Measurements from ENCODE around the gene STRN3. TPM values are rescaled to one million over a fixed set of nuclear protein-coding genes. Genes with fewer than 3 reads are reported as not detected.
A peak's percentile ranks its signal among the peaks of the same experiment; 100 is the strongest.

Gene STRN3
- polyA plus RNA-seq, 1 donor, result 36.6 TPM

DNA sequence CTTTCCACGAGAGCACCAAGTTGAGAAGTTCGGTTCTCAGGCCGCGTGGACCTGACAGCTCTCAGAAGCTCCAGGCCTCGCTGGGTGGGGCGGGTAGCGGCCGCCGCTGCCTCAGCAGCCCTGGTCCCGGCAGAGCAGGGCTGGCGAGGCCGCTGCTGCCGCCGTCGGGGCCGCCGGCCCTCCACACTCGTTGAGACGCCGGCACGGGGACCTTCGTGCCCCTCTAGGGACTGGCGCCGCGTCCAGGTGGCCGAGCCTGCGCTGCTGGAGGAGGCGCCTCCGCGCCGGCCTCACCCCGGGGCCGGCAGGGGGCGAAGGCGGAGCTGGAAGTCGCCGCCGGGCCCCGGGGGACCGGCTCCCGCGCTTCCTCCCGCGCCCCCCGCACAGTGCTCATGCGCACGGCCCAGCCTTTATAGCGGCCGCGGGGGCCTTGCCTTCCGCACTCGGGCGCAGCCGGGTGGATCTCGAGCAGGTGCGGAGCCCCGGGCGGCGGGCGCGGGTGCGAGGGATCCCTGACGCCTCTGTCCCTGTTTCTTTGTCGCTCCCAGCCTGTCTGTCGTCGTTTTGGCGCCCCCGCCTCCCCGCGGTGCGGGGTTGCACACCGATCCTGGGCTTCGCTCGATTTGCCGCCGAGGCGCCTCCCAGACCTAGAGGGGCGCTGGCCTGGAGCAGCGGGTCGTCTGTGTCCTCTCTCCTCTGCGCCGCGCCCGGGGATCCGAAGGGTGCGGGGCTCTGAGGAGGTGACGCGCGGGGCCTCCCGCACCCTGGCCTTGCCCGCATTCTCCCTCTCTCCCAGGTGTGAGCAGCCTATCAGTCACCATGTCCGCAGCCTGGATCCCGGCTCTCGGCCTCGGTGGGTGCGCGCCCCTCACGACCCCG lies 151.8 kb downstream of the STRN3 start, which contains the start of gene COCH:
TSS of gene COCH (plus strand) at position 440 of the 879 bp plus-strand sequence. CDS start at position 820, 380 bp downstream.
- Histone ChIP-seq H3K4me1 (ENCODE audit: control insufficient read depth, insufficient read depth, low read length) (peaks cover 9% of the 10 kb centered on the region), H3K36me3 (ENCODE audit: control insufficient read depth, insufficient read depth, low read length) (no peaks in the 10 kb centered on the region), H3K27ac (ENCODE audit: low read length) (no peak within 1 kb of the TSS), H3K9me3 (ENCODE audit: control insufficient read depth, low read depth, low read length) (peaks cover 9% of the 10 kb centered on the region), H3K27me3 (ENCODE audit: control insufficient read depth, insufficient read depth, low read length) (peaks cover 54% of the 10 kb centered on the region), H3K4me3 (ENCODE audit: low read length) (peak within 1 kb of the TSS; percentile 43)
- no CpG with 5 or more reads among the region's 99 CpGs for WGBS (ENCODE audit: insufficient coverage, low lambda C conversion rate)
- DNase-seq, result peak; percentile 15 to 54

DNA sequence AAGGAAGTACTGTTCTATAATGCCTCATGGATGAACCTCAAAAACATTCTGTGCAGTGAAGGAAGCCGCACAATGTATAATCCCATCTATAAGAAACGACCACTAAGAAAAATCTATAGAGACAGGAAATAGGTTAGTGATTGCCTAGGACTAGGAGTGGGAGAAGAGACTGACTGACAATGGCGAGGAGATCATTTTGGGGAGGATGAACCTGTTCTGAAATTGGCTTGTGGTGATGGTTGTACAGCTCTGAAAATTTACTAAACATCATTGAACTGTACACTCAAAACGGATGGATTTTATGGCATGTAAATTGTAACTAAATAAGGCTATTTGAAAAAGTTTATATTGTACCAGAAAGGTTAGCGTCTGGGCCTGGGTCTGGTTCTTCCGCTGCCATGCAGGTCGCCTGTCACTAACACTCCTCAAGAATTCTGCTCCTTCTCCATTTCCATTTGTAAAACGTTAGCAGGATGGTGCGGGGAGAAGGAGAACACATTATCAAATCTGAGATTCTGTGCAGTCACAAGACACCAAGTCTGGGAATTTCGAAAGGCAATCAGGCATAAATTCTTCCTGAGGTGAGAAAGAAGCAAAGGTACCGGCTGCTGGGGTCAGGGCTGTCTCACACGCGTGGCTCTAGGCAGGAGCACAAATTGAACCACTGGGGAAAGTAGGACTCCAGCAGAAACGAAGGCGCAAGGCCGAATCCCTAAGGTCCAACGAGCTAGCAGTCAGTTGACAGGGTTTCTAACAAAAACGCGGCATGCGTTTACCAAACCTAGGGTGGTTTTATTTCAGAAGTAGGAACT lies 152.7 kb downstream of the STRN3 start:
- peaks cover 9% of the 10 kb centered on the region for H3K4me1 ChIP-seq (ENCODE audit: control insufficient read depth, insufficient read depth, low read length)
- peaks cover 54% of the 10 kb centered on the region for H3K27me3 ChIP-seq (ENCODE audit: control insufficient read depth, insufficient read depth, low read length)
- H3K4me3 ChIP-seq (ENCODE audit: low read length), result no peak overlapping the region
- H3K27ac ChIP-seq (ENCODE audit: low read length), result no peak overlapping the region
- H3K9me3 ChIP-seq (ENCODE audit: control insufficient read depth, low read depth, low read length), result peaks cover 9% of the 10 kb centered on the region
- no peaks in the 10 kb centered on the region for H3K36me3 ChIP-seq (ENCODE audit: control insufficient read depth, insufficient read depth, low read length)
- no peak for DNase-seq
- 100% methylated on average over 1 of the region's 20 CpGs for WGBS (ENCODE audit: insufficient coverage, low lambda C conversion rate)

DNA sequence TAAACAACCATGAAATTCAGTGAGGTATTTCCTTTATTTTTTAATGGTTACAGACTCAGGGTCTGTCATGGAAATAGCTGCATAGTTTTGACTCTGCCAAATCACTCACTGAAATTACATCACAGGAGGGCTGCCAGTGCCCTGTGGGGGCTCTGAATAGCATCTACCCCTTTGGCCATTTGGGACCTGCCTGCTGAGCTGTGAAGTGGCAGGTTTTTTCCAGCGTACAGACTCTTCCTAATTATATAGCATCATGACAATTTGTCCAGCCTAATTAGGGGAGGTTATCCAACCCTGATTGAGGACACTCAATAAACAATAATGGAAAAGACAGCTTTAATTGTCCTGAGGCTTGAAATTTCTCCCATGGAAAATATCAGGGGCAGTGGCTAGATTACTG lies 153.6 kb downstream of the STRN3 start:
- DNase-seq, result no peak
- Histone ChIP-seq H3K36me3 (ENCODE audit: control insufficient read depth, insufficient read depth, low read length) (no peaks in the 10 kb centered on the region), H3K4me3 (ENCODE audit: low read length) (no peak overlapping the region), H3K9me3 (ENCODE audit: control insufficient read depth, low read depth, low read length) (peaks cover 9% of the 10 kb centered on the region), H3K27me3 (ENCODE audit: control insufficient read depth, insufficient read depth, low read length) (peaks cover 55% of the 10 kb centered on the region), H3K27ac (ENCODE audit: low read length) (no peak overlapping the region), H3K4me1 (ENCODE audit: control insufficient read depth, insufficient read depth, low read length) (peaks cover 9% of the 10 kb centered on the region)
- no CpG with 5 or more reads among the region's 1 CpG for WGBS (ENCODE audit: insufficient coverage, low lambda C conversion rate)

DNA sequence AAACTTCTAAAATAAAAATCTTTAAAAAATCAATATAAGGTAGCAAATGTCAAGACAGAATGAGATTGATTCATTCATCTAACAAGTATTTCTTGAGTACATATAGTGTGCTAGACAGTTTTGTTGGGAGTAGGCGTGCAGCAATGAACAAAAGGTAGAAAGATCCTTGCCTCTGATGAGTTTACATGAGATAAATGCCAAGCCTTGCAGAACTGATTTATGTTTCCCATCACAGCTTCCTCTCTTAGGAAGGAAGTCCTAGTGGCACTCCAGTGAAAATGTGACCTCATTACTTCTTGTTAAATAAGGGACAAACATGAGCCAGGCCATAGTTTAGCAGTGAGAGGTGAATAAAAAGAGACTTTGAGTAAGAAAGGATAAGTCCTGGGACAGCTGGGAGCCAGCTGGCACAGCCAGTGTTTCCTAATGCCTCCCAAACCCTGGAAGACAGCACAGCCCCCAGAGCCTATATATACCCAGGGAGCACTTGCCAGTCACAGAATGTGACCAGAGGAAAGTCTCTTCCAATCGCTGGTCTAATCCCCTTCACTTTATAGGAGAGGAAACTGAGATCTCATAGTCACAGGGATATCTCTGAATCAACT lies 156.5 kb downstream of the STRN3 start:
- Histone ChIP-seq H3K27me3 (ENCODE audit: control insufficient read depth, insufficient read depth, low read length) (peaks cover 30% of the 10 kb centered on the region), H3K36me3 (ENCODE audit: control insufficient read depth, insufficient read depth, low read length) (no peaks in the 10 kb centered on the region), H3K9me3 (ENCODE audit: control insufficient read depth, low read depth, low read length) (peaks cover 3% of the 10 kb centered on the region), H3K4me3 (ENCODE audit: low read length) (no peak overlapping the region), H3K27ac (ENCODE audit: low read length) (no peak overlapping the region), H3K4me1 (ENCODE audit: control insufficient read depth, insufficient read depth, low read length) (no peaks in the 10 kb centered on the region)
- no peak for DNase-seq
- no CpG with 5 or more reads among the region's 2 CpGs for WGBS (ENCODE audit: insufficient coverage, low lambda C conversion rate)

DNA sequence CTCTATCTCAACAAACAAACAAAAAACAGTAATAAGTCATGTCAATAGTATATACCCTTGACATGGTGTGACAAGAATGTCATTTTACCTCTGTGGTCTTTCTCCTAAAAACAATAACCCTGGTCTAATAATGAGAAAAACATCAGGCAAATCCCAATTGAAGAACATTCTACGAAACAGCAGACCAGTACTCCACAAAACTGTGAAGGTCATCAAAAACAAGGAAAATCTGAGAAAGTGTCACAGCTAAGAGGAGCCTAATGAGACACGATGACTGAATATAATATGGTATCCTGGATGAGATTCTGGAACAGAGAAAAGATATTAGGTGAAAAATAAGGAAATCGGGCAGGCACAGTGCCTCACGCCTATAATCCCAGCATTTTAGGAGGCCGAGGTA lies 157.4 kb downstream of the STRN3 start:
- no peak for DNase-seq
- no peak overlapping the region for H3K27ac ChIP-seq (ENCODE audit: low read length)
- no peaks in the 10 kb centered on the region for H3K4me1 ChIP-seq (ENCODE audit: control insufficient read depth, insufficient read depth, low read length)
- WGBS (ENCODE audit: insufficient coverage, low lambda C conversion rate), result 95% methylated on average over 4 of the region's 5 CpGs
- no peaks in the 10 kb centered on the region for H3K36me3 ChIP-seq (ENCODE audit: control insufficient read depth, insufficient read depth, low read length)
- H3K4me3 ChIP-seq (ENCODE audit: low read length), result no peak overlapping the region
- no peaks in the 10 kb centered on the region for H3K9me3 ChIP-seq (ENCODE audit: control insufficient read depth, low read depth, low read length)
- H3K27me3 ChIP-seq (ENCODE audit: control insufficient read depth, insufficient read depth, low read length), result peaks cover 23% of the 10 kb centered on the region

DNA sequence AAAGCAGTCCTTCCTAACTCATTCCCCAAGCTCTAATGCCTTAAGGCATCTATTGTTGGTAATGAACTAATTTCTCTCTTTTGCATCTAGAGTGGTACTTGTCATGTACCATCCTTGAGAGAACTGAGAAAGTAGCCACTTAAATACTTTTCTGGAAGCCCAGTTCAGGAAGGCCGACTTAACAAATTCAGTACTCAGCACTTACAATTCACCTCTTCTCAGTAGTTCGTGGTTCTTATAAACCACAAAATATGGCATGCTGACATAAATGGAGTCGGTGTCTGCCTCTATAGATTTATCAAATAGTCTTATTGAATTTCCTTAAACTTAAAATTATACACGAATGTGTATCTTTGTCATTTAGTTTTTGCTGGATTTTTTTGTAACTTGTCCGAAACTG lies 161.2 kb downstream of the STRN3 start:
- Histone ChIP-seq H3K27me3 (ENCODE audit: control insufficient read depth, insufficient read depth, low read length) (peaks cover 12% of the 10 kb centered on the region), H3K36me3 (ENCODE audit: control insufficient read depth, insufficient read depth, low read length) (no peaks in the 10 kb centered on the region), H3K9me3 (ENCODE audit: control insufficient read depth, low read depth, low read length) (no peaks in the 10 kb centered on the region), H3K4me1 (ENCODE audit: control insufficient read depth, insufficient read depth, low read length) (no peaks in the 10 kb centered on the region), H3K4me3 (ENCODE audit: low read length) (no peak overlapping the region), H3K27ac (ENCODE audit: low read length) (no peak overlapping the region)
- WGBS (ENCODE audit: insufficient coverage, low lambda C conversion rate), result 95% methylated on average over 4 of the region's 5 CpGs
- no peak for DNase-seq

DNA sequence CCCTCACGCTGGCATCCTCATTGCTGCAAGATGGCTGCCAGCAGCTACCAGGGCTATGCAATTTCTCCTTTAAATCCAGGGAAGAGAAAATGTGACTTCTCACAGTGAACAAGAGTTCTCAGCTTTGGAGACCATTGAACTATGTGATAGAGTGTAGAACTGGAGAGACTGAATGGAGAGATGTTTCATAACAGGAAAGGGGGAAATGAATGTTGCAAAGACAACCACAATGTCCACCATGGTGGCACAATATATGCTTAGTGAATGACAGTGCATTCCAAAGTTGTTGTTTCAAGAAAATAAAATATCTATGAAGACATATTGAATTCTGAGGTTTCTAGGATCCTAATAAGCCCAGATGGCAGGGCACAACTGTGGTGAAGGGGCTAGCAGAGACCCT lies 165.0 kb downstream of the STRN3 start:
- Histone ChIP-seq H3K36me3 (ENCODE audit: control insufficient read depth, insufficient read depth, low read length) (no peaks in the 10 kb centered on the region), H3K27me3 (ENCODE audit: control insufficient read depth, insufficient read depth, low read length) (peaks cover 9% of the 10 kb centered on the region), H3K27ac (ENCODE audit: low read length) (no peak overlapping the region), H3K4me3 (ENCODE audit: low read length) (no peak overlapping the region), H3K9me3 (ENCODE audit: control insufficient read depth, low read depth, low read length) (no peaks in the 10 kb centered on the region), H3K4me1 (ENCODE audit: control insufficient read depth, insufficient read depth, low read length) (no peaks in the 10 kb centered on the region)
- DNase-seq, result no peak
- WGBS (ENCODE audit: insufficient coverage, low lambda C conversion rate), result 100% methylated on average over 1 of the region's 1 CpG

DNA sequence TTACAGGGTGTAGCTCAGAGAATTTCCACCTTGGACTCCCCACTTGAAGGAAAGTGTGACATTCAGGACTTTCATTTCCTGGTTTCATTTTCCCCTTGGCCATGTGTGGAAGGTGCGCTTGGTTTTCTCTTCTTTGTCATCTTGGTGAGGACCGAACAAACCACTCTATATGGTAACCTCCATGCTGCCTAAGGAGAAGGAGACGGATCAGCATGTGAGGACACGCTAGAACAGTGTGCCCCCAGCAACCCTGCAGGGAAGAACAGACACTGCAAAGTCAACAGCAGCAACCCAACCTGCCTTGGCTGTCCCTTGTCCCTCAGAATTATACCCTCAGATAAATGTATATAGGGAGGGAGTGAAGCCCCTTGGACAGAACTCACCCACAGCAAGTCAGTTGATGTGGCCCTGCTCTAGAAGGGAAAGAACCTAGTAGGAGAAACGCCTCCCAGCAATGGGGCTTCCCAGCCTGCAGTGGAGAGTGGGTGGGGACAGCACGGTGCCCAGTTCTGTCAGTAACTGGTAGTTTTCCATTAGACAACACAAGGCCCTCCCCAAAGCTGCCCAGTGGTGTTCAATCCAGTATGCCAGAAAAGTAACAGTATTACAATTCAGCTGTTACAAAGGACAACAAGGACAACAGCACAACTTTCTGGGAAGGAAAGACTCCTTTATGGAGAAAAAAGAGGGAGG lies 170.7 kb downstream of the STRN3 start:
- Histone ChIP-seq H3K9me3 (ENCODE audit: control insufficient read depth, low read depth, low read length) (no peaks in the 10 kb centered on the region), H3K36me3 (ENCODE audit: control insufficient read depth, insufficient read depth, low read length) (no peaks in the 10 kb centered on the region), H3K27ac (ENCODE audit: low read length) (no peak overlapping the region), H3K4me1 (ENCODE audit: control insufficient read depth, insufficient read depth, low read length) (no peaks in the 10 kb centered on the region), H3K27me3 (ENCODE audit: control insufficient read depth, insufficient read depth, low read length) (no peaks in the 10 kb centered on the region), H3K4me3 (ENCODE audit: low read length) (no peak overlapping the region)
- DNase-seq, result peak in 1 of 2 donors; percentile 7
- no CpG with 5 or more reads among the region's 6 CpGs for WGBS (ENCODE audit: insufficient coverage, low lambda C conversion rate)

DNA sequence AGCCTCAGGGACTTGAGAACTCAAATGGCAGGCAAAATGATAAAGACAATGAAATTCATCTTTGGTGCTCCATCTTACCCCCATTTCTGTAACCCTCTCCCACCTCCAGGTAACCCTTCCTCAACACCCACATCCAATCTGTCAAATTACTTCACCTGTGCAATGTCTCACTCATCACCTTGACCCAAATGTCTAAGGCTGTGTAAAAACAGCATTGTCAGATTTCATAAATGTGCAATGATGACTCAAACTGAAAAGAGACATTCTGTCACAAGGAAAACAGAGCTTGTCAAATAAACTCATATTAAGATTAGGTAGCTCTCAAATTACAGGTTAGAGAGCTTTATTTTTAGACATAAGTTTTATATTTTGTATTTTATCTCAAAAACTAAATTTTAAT lies 171.7 kb downstream of the STRN3 start:
- DNase-seq, result no peak
- Histone ChIP-seq H3K27me3 (ENCODE audit: control insufficient read depth, insufficient read depth, low read length) (no peaks in the 10 kb centered on the region), H3K27ac (ENCODE audit: low read length) (no peak overlapping the region), H3K9me3 (ENCODE audit: control insufficient read depth, low read depth, low read length) (no peaks in the 10 kb centered on the region), H3K4me3 (ENCODE audit: low read length) (no peak overlapping the region), H3K36me3 (ENCODE audit: control insufficient read depth, insufficient read depth, low read length) (no peaks in the 10 kb centered on the region), H3K4me1 (ENCODE audit: control insufficient read depth, insufficient read depth, low read length) (no peaks in the 10 kb centered on the region)

DNA sequence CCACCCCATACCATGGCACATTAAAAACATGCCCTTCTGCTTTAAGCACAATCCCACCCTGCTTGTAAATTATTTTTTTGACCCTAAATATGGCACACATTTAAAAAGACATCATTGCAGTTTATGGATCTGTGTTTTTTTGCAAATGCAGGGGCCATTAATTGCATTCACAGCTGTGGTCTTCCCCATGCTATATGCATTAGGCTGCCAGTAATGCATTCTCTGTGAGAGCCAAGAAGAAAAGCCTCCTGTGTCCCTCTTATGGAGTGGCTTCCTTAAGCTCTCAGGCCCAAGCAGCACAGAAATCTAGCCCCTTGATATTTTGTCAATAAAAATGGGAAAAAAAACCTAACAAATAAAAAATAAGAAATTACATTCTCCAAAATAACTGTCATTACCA lies 172.2 kb downstream of the STRN3 start:
- H3K4me3 ChIP-seq (ENCODE audit: low read length), result no peak overlapping the region
- H3K27ac ChIP-seq (ENCODE audit: low read length), result no peak overlapping the region
- H3K27me3 ChIP-seq (ENCODE audit: control insufficient read depth, insufficient read depth, low read length), result no peaks in the 10 kb centered on the region
- H3K9me3 ChIP-seq (ENCODE audit: control insufficient read depth, low read depth, low read length), result no peaks in the 10 kb centered on the region
- no peaks in the 10 kb centered on the region for H3K36me3 ChIP-seq (ENCODE audit: control insufficient read depth, insufficient read depth, low read length)
- no peaks in the 10 kb centered on the region for H3K4me1 ChIP-seq (ENCODE audit: control insufficient read depth, insufficient read depth, low read length)
- no peak for DNase-seq

All from large intestine (tissue), 3 donors.